KOPT-K1 (cell line): Measurements from ENCODE around the gene HS3ST4.

Experiments used
- H3K27ac ChIP-seq: fragments of 200-600 bp; sonication (generic); 2 replicates; pipeline ENCODE4 v1.5.1; 2016; ENCODE audit warnings: antibody characterized with exemption, mild to moderate bottlenecking, low read depth, low read length; ENCODE audit not compliant: poor library complexity, severe bottlenecking
- H3K36me3 ChIP-seq: fragments of 200-600 bp; sonication (generic); 2 replicates; pipeline ENCODE4 v1.5.1; 2017; ENCODE audit warnings: antibody characterized with exemption, mild to moderate bottlenecking, low read length, moderate library complexity; ENCODE audit not compliant: insufficient read depth
- H3K9me3 ChIP-seq: fragments of 200-600 bp; sonication (generic); 2 replicates; pipeline ENCODE4 v1.5.1; 2017; ENCODE audit warnings: antibody characterized with exemption, low read length, mild to moderate bottlenecking; ENCODE audit not compliant: insufficient read depth, poor library complexity, severe bottlenecking

The HS3ST4 gene

GRCh38 chr16:25877103-25877502 lies 185.3 kb downstream of the HS3ST4 start:
- H3K9me3 ChIP-seq: no peaks in the 10 kb centered on the region
- no peak overlapping the region for H3K27ac ChIP-seq
- H3K36me3 ChIP-seq: no peaks in the 10 kb centered on the region

- H3K9me3 ChIP-seq: no peaks in the 10 kb centered on the region
- H3K27ac ChIP-seq: no peak overlapping the region
- H3K36me3 ChIP-seq: no peaks in the 10 kb centered on the region
These were observed 194.8 kb downstream of the HS3ST4 start for GRCh38 chr16:25886598-25886997.

GRCh38 chr16:25888868-25889267 lies 197.1 kb downstream of the HS3ST4 start:
- H3K36me3 ChIP-seq: no peaks in the 10 kb centered on the region
- H3K9me3 ChIP-seq: no peaks in the 10 kb centered on the region
- no peak overlapping the region for H3K27ac ChIP-seq

GRCh38 chr16:25893332-25893731 lies 201.6 kb downstream of the HS3ST4 start:
- Histone ChIP-seq H3K27ac (no peak overlapping the region), H3K36me3 (no peaks in the 10 kb centered on the region), H3K9me3 (no peaks in the 10 kb centered on the region)

- Histone ChIP-seq H3K9me3 (no peaks in the 10 kb centered on the region), H3K36me3 (no peaks in the 10 kb centered on the region), H3K27ac (no peak overlapping the region)
These were observed 202.3 kb downstream of the HS3ST4 start for GRCh38 chr16:25894093-25894492.

- no peaks in the 10 kb centered on the region for H3K9me3 ChIP-seq
- no peaks in the 10 kb centered on the region for H3K36me3 ChIP-seq
- no peak overlapping the region for H3K27ac ChIP-seq
These were observed 203.6 kb downstream of the HS3ST4 start for GRCh38 chr16:25895380-25895779.

- Histone ChIP-seq H3K36me3 (no peaks in the 10 kb centered on the region), H3K9me3 (no peaks in the 10 kb centered on the region), H3K27ac (no peak overlapping the region)
These were observed 204.7 kb downstream of the HS3ST4 start for GRCh38 chr16:25896411-25896810.

- no peaks in the 10 kb centered on the region for H3K9me3 ChIP-seq
- no peak overlapping the region for H3K27ac ChIP-seq
- no peaks in the 10 kb centered on the region for H3K36me3 ChIP-seq
These were observed 205.9 kb downstream of the HS3ST4 start for GRCh38 chr16:25897702-25898101.

GRCh38 chr16:25905810-25906209 lies 214.1 kb downstream of the HS3ST4 start:
- no peaks in the 10 kb centered on the region for H3K36me3 ChIP-seq
- H3K9me3 ChIP-seq: no peaks in the 10 kb centered on the region
- no peak overlapping the region for H3K27ac ChIP-seq

GRCh38 chr16:25910971-25911370 lies 219.2 kb downstream of the HS3ST4 start:
- no peaks in the 10 kb centered on the region for H3K36me3 ChIP-seq
- no peaks in the 10 kb centered on the region for H3K9me3 ChIP-seq
- H3K27ac ChIP-seq: no peak overlapping the region

GRCh38 chr16:25912321-25912720 lies 220.6 kb downstream of the HS3ST4 start:
- Histone ChIP-seq H3K9me3 (no peaks in the 10 kb centered on the region), H3K36me3 (no peaks in the 10 kb centered on the region), H3K27ac (no peak overlapping the region)

- no peaks in the 10 kb centered on the region for H3K9me3 ChIP-seq
- no peak overlapping the region for H3K27ac ChIP-seq
- H3K36me3 ChIP-seq: no peaks in the 10 kb centered on the region
These were observed 222.7 kb downstream of the HS3ST4 start for GRCh38 chr16:25914357-25914962.

- Histone ChIP-seq H3K9me3 (no peaks in the 10 kb centered on the region), H3K36me3 (no peaks in the 10 kb centered on the region), H3K27ac (no peak overlapping the region)
These were observed 224.3 kb downstream of the HS3ST4 start for GRCh38 chr16:25916037-25916436.

- Histone ChIP-seq H3K36me3 (no peaks in the 10 kb centered on the region), H3K27ac (no peak overlapping the region), H3K9me3 (no peaks in the 10 kb centered on the region)
These were observed 230.7 kb downstream of the HS3ST4 start for GRCh38 chr16:25922438-25922837.

- Histone ChIP-seq H3K9me3 (no peaks in the 10 kb centered on the region), H3K27ac (no peak overlapping the region), H3K36me3 (no peaks in the 10 kb centered on the region)
These were observed 233.7 kb downstream of the HS3ST4 start for GRCh38 chr16:25925421-25925820.

- H3K36me3 ChIP-seq: no peaks in the 10 kb centered on the region
- H3K27ac ChIP-seq: no peak overlapping the region
- no peaks in the 10 kb centered on the region for H3K9me3 ChIP-seq
These were observed 239.8 kb downstream of the HS3ST4 start for GRCh38 chr16:25931473-25932035.
